A549 (cell line): ENCODE results near the gene OR5W2.
"Not testable (repeated sequence)": the region's sequence is repeated elsewhere in the genome, so short reads cannot be mapped to it uniquely, and the experiment has no call there.

Experiments used
- EP300 ChIP-seq, 2 experiments: fragments of >200 bp; sonication (Bioruptor Twin); formaldehyde crosslinking; IDR thresholded peaks; 2 replicates in 1 of 2; 3 replicates in 1 of 2; pipeline ENCODE4 v1.6.1; 2016 to 2017
- RCOR1 ChIP-seq: fragments of 150-350 bp; IDR thresholded peaks from 2 replicates; pipeline ENCODE4 v1.6.1; 2014; ENCODE audit warnings: antibody characterized with exemption, low read length, low read depth
- TF ChIP-seq, protein P1 (sequence below): IDR thresholded peaks from 2 replicates; pipeline ENCODE4 v1.6.1; 2012; ENCODE audit warnings: low read depth, borderline replicate concordance
- TF ChIP-seq, protein P2 (sequence below): fragments of >200 bp; sonication (Bioruptor Twin); formaldehyde crosslinking; IDR thresholded peaks from 3 replicates; pipeline ENCODE4 v1.5.1; 2016

GRCh38 chr11:55882997-55883396 is 31.4 kb downstream of the OR5W2 start, which contains the start of gene TRIM51:
- TF ChIP-seq EP300 (IDR thresholded peaks at IDR 0.05); RCOR1: not testable (repeated sequence)
- TF ChIP-seq, protein P1, sequence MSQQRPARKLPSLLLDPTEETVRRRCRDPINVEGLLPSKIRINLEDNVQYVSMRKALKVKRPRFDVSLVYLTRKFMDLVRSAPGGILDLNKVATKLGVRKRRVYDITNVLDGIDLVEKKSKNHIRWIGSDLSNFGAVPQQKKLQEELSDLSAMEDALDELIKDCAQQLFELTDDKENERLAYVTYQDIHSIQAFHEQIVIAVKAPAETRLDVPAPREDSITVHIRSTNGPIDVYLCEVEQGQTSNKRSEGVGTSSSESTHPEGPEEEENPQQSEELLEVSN, result not testable (repeated sequence)
- TF ChIP-seq, protein P2, sequence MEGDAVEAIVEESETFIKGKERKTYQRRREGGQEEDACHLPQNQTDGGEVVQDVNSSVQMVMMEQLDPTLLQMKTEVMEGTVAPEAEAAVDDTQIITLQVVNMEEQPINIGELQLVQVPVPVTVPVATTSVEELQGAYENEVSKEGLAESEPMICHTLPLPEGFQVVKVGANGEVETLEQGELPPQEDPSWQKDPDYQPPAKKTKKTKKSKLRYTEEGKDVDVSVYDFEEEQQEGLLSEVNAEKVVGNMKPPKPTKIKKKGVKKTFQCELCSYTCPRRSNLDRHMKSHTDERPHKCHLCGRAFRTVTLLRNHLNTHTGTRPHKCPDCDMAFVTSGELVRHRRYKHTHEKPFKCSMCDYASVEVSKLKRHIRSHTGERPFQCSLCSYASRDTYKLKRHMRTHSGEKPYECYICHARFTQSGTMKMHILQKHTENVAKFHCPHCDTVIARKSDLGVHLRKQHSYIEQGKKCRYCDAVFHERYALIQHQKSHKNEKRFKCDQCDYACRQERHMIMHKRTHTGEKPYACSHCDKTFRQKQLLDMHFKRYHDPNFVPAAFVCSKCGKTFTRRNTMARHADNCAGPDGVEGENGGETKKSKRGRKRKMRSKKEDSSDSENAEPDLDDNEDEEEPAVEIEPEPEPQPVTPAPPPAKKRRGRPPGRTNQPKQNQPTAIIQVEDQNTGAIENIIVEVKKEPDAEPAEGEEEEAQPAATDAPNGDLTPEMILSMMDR, result not testable (repeated sequence)
